Stimulated activated CD4-positive, alpha-beta T cell treated with anti-CD3 and anti-CD28 coated beads, Interleukin-1b, Interleukin-23, amount 100 ng/mL, for 24 hours (primary cell): ENCODE data around the gene NCAM1.

ENCODE experiments used
- DNase-seq, 4 experiments: peaks; one replicate each; pipeline ENCODE4 v3.0.0-alpha.2; 2020; ENCODE audit warnings: low read depth in 4 of 4, low spot score in 1 of 4

Gene NCAM1

DNA sequence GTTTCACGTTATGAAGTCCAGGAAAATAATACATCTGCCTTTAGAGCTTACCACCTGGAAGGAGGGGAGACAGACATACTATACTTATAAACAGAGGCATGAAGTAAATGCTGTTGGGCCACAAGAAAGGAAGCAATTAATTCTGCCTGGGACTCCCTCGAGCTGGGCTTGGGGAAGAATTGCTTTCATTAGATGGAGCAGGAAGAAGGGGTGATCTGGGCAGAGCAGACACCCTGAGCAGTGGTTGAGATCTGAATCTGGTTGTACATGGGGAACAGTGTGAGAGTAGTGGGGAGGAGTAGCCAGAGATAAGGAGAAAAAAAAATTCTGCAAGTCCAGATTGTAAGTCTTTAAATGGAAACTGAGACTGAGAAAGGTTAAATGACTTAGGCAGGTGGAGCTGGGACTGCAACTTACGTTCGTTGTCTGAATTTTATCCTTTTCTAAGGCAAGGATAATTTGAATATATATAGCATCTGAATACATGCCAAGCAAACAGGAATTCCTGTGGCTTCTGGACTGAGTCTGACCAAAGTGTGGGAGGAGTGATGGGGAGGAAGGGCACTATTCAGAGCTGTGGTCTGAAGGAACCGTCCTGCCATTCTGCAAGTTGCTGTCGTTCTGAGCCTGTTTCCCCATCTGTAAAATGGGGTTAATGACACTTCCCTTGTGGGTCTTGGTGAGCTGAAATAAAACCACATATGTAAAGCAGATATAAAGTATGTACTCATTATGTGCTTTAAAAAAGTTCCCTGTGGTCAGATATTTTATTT is 7.9 kb downstream of the NCAM1 start:
- no peak for DNase-seq

DNA sequence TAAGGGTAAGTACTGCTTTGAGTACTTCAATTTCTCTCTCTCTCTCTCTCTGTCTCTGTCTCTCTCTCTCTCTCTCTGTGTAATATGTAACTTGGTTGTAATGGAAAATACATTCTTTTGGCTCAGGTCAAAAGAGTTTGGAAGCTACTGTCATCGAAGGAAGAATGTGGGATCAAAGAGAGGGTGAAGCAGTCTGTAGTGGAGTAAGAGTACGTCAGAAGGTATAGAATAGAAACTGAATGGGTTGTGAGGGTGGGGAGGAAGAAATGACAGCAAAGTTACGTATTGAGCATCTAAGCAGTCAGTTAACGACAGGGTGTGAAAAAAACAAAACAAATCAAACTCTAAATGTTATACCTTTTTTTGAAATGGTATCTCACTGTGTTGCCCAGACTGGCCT is 10.0 kb downstream of the NCAM1 start:
- DNase-seq: no peak

DNA sequence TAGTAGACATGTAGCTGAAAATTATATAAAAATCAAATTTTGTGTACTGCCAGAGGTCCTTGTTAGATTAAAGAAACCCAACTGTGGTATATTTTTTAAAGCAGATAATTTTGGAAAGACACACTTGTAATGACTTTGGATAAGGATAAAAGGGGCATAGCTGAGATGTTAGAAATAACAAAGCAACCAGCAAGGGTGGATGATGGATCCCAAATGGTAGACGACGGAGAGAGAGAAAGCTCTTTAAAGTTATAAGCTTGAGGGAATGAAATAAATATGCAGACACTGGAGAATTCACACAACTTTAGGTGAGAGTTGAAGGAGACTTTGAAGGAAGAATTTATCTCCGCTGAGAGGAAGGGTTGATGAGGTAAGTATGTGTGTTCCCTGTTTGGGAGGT is 10.6 kb downstream of the NCAM1 start:
- DNase-seq: no peak

DNA sequence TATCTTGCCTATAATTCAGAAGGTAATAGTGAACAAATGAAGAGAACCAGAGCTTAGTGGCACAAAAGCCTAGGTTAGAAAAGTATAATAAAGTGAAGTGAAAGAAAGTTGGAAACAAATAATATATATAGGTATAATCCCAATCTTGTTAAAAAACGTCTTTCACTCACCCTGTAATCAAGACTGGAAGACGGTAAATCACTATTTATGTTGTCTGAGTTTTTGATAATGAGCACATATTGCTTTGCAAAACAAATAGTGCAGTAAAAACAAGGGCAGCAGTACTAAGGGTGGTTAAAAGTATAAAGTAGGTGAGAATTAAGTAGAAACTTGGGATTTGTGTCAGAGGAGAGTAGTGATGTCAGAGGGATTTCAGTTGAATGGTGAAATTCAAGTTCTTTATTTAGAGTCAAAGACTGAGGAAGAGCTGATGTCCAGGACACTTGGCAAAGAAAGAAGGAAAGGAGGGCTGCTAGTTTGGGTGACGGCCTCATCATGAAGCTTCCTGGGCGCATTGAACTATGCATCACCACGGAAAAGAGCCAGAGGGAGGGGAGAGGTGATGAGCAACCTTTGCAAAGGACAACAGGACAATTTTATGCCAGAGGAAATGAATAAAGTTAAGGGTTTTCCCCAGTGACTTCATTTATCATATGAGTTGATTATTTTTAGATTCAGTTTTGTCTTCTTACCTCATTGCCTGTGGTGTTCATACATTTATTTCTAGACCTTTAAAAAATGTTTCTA is 11.4 kb downstream of the NCAM1 start:
- DNase-seq: no peak

DNA sequence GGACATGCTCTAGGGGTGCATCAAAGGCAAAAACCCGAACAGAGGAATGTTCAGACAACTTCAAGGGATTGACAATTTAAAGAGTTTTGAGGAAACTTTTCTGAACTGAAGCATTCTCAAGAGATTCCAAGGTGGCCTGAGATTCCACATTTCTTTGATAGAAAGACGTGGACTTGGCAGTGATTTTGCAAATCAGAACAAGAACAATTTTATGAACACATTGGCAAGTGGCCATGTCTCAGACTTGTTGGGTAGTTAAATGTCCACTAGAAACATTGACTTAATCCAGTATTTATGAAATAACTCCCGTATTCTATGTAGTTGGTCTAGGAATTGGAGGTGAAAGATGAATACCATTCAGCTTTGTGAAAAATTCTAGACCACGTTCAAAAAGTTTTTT is 13.8 kb downstream of the NCAM1 start:
- DNase-seq: no peak

DNA sequence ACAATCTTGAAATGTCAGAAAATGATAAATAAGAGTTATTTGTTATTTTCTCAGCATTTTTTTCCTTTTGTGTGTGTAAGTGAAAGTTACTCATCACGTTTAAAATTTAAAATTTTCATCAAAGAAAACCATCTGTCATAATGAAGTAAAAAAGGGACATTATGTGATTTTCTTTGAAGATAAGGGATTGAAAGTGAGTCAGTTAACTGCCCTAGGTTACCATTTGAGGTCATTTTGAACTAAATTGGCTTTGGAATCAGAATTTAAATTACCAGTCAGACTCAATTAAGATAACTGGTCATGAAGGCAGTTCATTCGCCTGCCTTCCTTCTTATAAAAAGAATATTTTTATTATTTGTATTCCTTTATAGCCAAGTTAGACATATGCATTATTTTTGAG is 14.3 kb downstream of the NCAM1 start:
- no peak for DNase-seq

DNA sequence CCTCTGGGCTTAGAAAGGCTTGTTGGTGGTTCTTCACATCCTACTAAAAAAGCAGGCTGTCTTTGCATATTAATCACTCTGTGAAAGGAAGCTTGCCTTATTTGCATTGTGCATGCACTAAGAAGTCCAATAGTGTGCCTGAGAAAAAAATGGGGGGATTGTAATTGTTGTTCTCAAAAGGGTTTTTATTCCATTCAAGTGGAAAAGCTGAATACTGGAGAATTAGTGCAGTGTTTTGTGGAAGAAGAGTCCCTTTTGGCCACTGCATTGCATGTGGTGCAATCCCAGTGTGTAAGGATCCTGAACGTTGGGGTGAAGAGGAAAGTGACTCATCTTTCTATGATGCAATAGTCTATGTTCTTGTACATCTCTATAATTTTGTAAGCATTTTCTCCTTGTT is 16.5 kb downstream of the NCAM1 start:
- DNase-seq: no peak

DNA sequence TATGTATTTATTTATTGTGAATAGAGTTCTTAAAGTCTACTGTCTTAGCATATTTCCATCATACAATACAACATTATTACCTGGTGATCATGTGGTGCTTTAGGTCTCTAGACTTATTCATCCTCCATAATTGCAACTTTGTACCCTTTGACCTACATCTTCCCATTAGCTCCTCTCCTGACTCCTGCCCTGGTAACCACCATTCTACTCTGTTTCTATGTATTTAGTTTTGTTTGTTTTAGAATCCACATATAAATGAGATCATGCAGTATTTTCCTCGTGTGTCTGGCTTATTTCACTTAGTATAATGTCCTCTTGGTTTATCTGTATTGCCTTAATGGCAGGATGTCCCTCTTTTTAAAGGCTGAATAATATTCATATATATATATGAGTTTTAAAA is 22.7 kb downstream of the NCAM1 start:
- DNase-seq: no peak

DNA sequence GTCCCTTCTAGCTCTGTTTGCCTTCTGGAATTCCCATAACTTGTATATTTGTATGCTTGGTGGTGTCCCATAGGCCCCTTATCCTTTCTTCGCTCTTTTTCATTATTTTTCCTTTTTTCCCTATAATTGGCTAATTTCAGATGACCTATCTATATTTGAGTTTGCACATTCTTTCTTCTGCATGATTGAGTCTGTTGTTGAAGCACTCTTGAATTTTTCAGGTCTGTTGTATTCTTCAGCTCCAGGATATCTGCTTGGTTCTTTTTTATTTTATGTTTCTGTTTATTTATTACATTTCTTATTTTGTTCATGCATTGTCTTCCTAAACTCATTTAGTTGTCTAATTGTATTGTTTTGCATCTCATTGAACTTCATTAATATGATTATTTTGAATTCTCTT is 28.0 kb downstream of the NCAM1 start:
- no peak for DNase-seq

DNA sequence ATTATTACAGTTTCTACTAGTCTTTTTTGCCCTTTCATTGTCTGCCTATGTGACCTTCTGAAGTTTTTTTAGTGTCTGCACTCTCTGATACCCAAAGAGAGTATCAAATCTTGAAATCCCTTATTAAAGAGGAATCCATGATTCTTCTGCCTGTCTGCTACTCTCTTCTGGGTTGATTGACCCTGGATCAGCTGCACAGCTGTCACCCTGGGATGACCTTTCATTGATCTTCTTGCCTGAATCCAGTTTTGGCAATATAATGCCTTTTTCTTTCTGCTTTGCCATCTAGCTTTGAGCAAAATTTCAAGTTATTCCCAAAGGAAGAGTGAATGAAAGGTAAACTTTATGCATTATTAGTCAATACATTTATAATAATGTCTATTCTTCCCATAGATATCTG is 32.6 kb downstream of the NCAM1 start:
- no peak for DNase-seq

DNA sequence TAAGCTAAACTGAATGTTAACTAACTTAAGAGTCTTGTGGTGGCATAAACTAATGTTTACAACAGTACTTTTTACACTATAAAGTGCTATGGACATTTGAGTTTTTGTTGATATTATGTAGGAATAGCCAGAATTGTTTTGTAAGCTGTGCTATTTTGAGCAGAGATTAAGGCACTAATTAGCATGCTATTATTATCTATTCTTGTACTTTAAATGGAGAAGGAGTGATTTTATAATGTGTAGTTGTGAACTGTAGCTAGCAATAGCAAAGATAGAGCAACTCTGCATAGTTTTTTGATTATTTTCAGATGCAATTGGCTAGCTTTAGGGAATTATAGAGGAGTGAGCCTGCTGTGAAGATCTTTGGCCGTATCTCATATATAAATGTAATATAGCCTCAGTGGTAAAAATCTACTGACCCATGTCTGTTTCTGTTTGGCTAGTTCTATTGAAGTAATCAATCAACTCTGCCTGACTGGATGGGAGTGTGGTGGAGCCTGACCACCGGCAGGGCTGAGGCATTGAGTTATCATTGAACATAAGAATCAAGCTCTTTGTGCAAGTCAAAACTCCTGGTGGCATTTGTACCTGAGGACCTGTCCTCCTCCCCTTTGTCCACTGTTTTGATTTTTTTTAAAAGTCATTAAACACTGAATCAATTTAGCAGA is 34.3 kb downstream of the NCAM1 start:
- no peak for DNase-seq

DNA sequence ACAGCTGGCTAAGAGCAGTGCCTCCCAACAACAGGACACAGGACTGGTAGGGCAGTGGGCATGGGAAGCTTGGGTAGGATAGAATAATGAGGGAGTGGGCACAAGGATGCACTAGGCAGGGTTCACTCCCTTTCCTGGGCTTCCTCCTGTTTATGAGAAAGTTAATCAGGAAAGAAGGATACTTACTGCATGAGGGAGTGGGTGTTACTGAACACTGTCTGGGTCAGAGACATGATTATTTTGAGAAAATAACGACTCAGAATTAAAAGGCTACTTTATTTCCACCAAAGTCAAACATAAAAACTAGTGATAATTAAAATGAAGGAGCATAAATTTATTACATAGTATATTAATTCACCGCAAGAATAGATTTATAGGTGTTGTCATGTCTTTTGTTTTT is 35.8 kb downstream of the NCAM1 start:
- DNase-seq: no peak

DNA sequence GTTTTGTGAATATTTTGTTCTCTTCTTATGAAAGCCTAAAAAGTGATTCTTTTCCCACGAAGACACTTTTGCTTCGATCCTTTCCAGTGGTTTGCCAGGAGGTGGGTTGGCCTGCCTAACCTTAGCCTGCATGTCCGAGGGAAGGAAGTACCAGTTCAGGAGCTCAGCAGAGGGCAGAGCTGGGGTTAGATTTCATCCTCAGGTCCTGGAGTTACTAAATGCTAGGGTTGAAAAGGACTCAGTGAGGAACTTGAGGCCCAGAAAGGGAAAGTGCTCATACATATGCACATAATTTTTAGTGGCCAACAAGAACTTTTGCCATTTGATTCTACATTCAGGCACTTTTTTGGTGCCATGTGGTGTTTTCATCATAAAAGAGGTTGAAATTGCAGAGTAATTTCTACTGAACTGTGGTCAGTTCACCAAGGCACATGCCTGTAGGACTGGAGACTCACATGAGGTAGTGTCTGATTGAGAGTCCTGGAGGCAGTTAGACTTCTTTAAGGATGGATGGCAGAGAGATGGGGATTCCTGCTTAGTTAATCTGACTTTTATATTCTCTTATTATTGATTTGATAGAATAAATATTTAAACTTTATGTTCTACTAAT is 36.7 kb downstream of the NCAM1 start:
- no peak for DNase-seq

DNA sequence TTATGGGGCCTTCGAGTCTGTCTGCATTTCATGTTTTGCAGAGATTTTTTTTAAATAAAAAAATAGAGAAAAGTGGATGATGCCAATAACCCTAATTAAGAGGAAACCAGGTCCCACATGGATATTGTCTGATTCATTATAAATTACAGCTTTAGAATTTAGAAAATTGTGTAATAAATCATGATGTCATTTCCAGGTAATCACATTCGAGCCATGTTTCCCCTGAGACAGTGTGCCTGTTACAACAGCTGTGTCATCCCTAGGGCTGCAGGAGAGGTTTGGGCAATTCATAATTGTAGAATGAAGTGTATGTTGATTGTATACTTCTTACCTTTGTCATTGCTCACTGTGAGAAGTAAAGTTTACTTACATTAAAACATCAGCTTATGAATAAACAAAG is 38.3 kb downstream of the NCAM1 start:
- no peak for DNase-seq

DNA sequence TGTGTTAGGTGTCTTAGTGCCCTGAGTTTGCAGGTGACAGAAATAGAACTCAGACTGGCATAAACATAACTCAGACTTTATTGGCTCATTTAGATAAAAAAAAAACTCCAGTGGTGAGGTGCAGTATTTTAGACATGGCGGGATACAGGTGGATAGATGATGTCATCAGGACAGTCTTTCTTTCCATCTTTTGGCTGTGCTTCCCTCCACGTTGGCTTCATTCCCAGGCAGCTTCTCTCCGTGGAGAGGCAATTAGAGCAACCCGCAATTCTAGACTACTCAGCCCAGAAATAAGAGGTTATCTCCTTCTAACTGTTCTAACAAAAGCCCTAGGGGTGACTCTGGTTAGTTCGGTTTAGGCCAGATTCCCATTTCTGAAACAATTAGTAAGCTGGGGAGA is 40.5 kb downstream of the NCAM1 start:
- DNase-seq: no peak

DNA sequence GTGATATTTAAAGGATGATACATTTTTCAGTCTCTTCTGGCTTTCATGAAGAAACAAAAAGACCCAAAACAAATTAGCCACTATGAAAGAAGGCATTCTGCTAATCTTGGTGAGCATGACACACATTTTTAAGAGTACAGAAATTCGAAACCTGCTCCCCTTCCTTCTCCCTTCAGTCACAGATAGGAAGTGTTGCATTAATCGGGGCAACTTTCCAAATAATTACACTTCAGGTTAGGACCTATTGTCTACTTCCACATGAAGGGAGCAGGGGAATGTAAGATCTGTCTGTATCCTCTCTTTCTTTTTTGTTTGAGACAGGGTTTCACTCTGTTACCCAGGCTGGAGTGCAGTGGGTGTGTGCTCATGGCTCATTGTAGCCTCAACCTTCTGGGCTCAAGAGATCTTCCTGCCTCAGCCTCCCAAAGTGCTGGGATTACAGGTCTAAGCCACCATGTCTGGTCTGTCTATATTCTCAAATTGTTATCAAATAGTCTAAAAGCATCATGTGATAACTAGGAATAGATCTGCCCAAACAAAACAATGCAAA is 45.8 kb downstream of the NCAM1 start:
- no peak for DNase-seq

DNA sequence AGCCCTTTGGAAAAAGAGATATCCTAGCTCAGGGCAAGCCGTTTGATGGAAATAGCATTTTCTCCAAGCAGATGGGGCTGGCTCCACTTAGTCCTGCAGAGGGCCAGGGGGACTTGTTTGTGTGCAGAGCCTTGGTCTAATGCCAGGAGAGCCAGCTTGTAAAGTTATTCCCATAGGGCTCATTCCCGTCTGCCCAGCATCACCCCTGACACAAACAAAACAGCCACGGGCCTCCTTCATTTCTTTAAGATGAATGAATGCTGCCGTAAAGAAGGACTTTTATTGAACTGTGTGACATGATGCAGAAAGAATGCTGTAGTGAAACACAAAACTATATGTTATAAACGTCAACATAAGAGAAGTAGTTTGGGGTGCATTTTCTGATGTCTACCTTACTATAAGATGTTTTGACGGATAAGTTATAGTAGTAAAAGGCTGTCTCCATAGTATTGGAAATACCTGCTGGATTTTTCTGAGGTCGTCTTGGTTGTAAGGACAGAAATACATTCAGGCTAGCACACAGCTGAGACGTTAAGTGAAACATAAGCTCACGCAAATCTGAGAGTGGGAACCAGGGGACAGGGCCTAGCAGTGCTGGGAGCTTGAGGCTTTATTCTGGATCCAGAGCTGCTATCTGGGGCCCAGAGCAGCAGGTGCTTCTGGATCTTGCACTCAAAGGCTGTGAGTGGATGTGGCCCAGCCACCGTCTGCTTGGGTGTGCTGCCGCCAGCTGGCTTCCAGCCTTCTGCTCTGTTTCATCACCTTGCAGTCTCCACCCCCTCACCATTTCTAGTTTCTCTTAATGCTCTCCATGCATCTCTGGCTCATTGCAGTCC is 53.3 kb downstream of the NCAM1 start:
- DNase-seq: no peak

DNA sequence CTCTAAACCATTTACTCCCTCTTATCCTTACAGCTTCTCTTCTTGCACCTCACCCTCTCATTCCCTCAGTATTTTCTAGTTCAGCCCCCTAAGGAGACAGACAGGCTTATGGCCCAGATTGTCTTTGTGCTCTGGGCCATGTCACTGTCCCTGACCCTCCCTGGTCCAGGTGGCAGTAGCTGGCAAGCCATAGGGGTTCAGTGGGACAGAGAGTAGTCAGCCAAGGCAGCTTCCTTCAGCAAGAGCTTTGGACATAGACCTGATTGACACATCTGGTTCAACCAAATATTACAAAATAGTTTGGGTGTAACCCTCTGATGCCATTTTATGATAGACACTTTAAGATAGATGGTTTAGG is 53.9 kb downstream of the NCAM1 start:
- DNase-seq: no peak

DNA sequence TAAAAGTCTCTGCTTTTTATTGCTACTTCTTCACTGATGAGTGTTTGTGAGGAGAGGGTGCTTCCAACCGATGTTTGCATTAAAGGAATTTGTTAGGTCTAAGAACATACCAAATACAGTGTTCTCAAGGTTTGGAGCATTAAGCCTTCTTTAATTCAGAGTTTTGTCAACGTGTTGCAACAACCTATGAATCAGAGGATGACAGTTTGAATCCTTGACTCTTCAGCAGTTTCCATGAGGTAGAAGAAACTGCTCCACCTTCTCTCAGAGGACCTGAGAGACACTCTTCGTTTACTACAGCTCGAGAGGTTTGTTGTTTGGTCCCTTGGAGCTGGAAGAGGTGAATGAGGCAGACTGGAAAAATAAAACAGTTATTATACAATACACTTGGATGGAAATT is 55.7 kb downstream of the NCAM1 start:
- no peak for DNase-seq

DNA sequence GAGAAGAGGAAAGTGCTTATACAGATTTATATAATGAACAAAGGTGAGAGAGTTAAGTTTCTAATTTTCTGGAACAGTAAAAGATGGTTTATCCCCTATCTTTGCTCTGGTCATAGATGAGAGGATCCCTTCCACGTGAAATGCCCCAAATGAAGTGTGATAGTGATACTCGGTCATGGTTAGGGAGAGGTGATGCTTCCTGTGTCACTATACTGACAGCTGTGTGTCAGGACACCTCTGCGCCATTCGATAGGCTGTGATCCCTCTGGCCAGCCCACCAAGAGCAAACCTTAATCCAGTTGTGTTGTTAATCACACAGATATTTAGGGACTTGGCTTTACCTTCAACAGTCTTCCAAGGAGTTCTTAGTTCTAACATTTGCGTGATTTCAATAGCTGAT is 57.7 kb downstream of the NCAM1 start:
- DNase-seq: no peak

DNA sequence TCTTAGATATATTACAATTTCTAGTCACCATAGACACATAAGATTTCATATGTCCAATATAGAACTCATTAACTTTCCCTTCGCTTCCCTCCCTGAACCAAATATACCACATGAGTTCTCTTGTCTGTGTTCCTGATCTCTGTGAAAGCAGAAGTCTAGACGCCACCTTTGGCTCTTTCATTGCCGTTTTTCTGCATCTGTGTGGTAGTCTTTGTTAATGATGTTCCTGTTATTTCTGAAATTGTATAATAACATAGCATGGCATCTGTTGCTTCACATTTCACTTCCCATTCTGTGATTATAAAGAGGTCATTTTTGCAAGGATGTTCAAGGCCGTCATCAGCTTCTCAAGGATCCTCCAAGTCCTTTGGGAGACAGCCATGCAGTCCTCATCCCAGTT is 58.5 kb downstream of the NCAM1 start:
- DNase-seq: no peak
